ENCODE results near the gene PDHA1.

- TF ChIP-seq CTCF (IDR thresholded peaks at IDR 0.05) (no peak), POLR2A (IDR thresholded peaks at IDR 0.05) (no peak)
Measured at GRCh38 chrX:19403696-19404095, 60.0 kb downstream of the PDHA1 start.

Data from adrenal gland (tissue), 5 donors.